Measurements from ENCODE around the gene ERP44. TPM values are rescaled to one million over a fixed set of nuclear protein-coding genes. Genes with fewer than 3 reads are reported as not detected.
"Not testable (repeated sequence)": the region's sequence is repeated elsewhere in the genome, so short reads cannot be mapped to it uniquely, and the experiment has no call there.

Gene ERP44
- total and polyA plus RNA-seq, 2 experiments from 2014 or later: 40.6 to 52.1 TPM

DNA sequence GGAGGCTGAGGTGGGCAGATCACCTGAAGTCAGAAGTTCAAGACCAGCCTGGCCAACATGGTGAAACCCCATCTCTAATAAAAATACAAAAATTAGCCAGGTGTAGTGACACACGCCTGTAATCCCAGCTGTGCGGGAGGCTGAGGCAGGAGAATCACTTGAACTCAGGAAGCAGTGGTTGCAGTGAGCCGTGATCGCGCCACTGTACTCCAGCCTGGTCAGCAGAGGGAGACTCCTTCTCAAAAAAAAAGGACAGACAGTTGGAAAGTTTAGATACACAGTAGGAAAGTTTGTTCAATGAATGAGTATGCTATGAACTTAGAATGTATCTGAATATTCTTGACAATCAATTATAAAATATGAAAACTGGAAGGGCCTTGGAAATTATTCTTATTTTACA is 38.0 kb upstream of the ERP44 start:
- H3K36me3 ChIP-seq (replicated peaks; ENCODE audit: insufficient read depth, low read depth); H3K9me3 ChIP-seq (ENCODE audit: low read depth); H4K20me1 ChIP-seq (ENCODE audit: insufficient read depth, poor library complexity, severe bottlenecking); DNase-seq (ENCODE audit: low spot score); H3K27ac ChIP-seq; H3K79me2 ChIP-seq; H3K9me2 ChIP-seq (replicated peaks; ENCODE audit: insufficient read depth); H3K4me2 ChIP-seq; H3K27me3 ChIP-seq; H3K4me3 ChIP-seq; H3K4me1 ChIP-seq (ENCODE audit: insufficient read depth); H2AFZ ChIP-seq: not testable (repeated sequence)
- TF ChIP-seq, protein P1, sequence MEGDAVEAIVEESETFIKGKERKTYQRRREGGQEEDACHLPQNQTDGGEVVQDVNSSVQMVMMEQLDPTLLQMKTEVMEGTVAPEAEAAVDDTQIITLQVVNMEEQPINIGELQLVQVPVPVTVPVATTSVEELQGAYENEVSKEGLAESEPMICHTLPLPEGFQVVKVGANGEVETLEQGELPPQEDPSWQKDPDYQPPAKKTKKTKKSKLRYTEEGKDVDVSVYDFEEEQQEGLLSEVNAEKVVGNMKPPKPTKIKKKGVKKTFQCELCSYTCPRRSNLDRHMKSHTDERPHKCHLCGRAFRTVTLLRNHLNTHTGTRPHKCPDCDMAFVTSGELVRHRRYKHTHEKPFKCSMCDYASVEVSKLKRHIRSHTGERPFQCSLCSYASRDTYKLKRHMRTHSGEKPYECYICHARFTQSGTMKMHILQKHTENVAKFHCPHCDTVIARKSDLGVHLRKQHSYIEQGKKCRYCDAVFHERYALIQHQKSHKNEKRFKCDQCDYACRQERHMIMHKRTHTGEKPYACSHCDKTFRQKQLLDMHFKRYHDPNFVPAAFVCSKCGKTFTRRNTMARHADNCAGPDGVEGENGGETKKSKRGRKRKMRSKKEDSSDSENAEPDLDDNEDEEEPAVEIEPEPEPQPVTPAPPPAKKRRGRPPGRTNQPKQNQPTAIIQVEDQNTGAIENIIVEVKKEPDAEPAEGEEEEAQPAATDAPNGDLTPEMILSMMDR (IDR thresholded peaks at IDR 0.05; ENCODE audit: poor library complexity): peak; percentile 12
- WGBS (ENCODE audit: low lambda C conversion rate, missing lambda C conversion rate): 97% methylated on average over 5 of the region's 5 CpGs

DNA sequence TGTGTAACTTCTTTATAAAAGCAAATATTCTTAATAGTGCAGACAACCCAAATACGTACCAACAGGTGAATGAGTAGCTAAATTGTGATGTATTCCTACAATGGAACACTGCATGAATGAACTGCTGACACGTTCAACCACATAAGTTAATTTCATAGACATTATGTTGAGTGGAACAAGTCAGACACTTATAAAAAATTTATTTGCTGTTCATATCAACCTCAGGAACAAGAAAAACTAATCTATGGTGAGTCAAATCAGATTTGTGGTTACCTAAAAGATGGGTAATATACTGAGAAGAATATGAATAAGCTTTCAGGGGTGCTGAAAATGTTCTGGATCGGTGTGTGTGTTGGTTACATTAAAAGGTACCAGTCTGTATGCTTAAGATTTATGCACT is 35.9 kb upstream of the ERP44 start:
- Histone ChIP-seq H3K9me2 (replicated peaks; ENCODE audit: insufficient read depth) (no peaks in the 10 kb centered on the region), H3K27me3 (no peaks in the 10 kb centered on the region)

DNA sequence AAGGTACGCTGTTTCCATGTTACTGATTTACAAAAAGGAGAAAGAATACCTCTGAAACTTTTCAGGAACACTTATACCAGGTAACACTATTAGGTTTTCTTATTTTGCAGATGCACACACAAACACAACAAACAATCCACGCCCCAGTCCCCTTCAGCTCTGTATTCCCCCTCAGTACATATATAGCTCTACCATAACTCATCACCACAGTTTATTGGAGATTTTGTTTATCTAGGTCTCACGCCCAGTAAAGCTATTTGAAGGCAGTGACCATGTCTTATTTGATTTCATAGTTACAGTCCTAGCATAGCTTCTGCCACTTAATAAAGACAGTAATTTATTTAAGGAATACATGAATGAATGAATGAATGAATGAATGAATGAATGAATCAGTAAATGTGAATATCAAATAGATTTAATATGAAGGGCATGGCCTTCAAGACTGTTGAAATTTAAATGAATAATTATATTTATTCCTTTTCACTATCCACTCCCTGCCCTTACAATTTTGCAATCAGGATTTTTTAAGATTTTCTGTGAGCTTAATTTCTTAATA is 33.2 kb upstream of the ERP44 start:
- Histone ChIP-seq H3K4me2 (no peak overlapping the region), H3K9me3 (ENCODE audit: low read depth) (no peaks in the 10 kb centered on the region), H3K9me2 (replicated peaks; ENCODE audit: insufficient read depth) (no peaks in the 10 kb centered on the region), H3K4me3 (no peak overlapping the region), H3K79me2 (no peaks in the 10 kb centered on the region), H3K36me3 (replicated peaks; ENCODE audit: insufficient read depth, low read depth) (no peaks in the 10 kb centered on the region), H2AFZ (no peak overlapping the region), H4K20me1 (ENCODE audit: insufficient read depth, poor library complexity, severe bottlenecking) (no peaks in the 10 kb centered on the region), H3K27me3 (no peaks in the 10 kb centered on the region), H3K4me1 (ENCODE audit: insufficient read depth) (no peaks in the 10 kb centered on the region), H3K27ac (no peak overlapping the region)
- WGBS (ENCODE audit: low lambda C conversion rate, missing lambda C conversion rate): 92% methylated on average over 3 of the region's 3 CpGs
- no peak for DNase-seq (ENCODE audit: low spot score)
- TF ChIP-seq EZH2phosphoT487 (IDR thresholded peaks at IDR 0.05; ENCODE audit: low read depth, severe bottlenecking, unreplicated experiment): no peak
- no peak for TF ChIP-seq EZH2 (IDR thresholded peaks at IDR 0.05; ENCODE audit: borderline replicate concordance)
- TF ChIP-seq, protein P1 (IDR thresholded peaks at IDR 0.05; ENCODE audit: poor library complexity): no peak

More for the DNA sequence above, 35.9 kb upstream of the ERP44 start:
- no peak overlapping the region for H3K27ac ChIP-seq
- H3K4me3 ChIP-seq: no peak overlapping the region
- no peak for DNase-seq (ENCODE audit: low spot score)
- H3K4me2 ChIP-seq: no peak overlapping the region
- 98% methylated on average over 3 of the region's 3 CpGs for WGBS (ENCODE audit: low lambda C conversion rate, missing lambda C conversion rate)
- H3K36me3 ChIP-seq (replicated peaks; ENCODE audit: insufficient read depth, low read depth): no peaks in the 10 kb centered on the region
- no peaks in the 10 kb centered on the region for H3K9me3 ChIP-seq (ENCODE audit: low read depth)
- no peak overlapping the region for H2AFZ ChIP-seq
- no peaks in the 10 kb centered on the region for H3K4me1 ChIP-seq (ENCODE audit: insufficient read depth)
- no peaks in the 10 kb centered on the region for H3K79me2 ChIP-seq
- no peak for TF ChIP-seq EZH2 (IDR thresholded peaks at IDR 0.05; ENCODE audit: borderline replicate concordance)
- H4K20me1 ChIP-seq (ENCODE audit: insufficient read depth, poor library complexity, severe bottlenecking): no peaks in the 10 kb centered on the region

DNA sequence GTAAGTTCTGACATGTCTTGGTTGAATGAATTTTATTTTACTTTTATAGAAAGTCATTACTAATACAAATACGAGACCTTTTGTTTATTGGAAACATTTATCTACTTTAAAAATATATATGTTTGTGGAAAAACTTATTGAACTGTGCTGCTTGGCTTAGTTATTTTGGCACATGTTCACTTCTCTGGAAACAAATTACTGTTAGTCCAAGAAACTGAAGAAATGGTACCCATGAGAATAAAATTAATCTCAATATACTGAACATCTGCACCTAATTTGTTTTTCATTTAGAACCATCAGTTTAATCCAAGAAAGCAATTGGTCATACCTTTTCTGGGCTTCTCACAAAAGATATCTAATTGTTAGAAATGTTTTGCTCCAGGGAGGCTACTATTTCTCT is 32.4 kb upstream of the ERP44 start:
- Histone ChIP-seq H3K27me3 (no peaks in the 10 kb centered on the region), H3K27ac (no peak overlapping the region), H3K79me2 (no peaks in the 10 kb centered on the region), H3K9me3 (ENCODE audit: low read depth) (no peaks in the 10 kb centered on the region), H3K36me3 (replicated peaks; ENCODE audit: insufficient read depth, low read depth) (no peaks in the 10 kb centered on the region), H4K20me1 (ENCODE audit: insufficient read depth, poor library complexity, severe bottlenecking) (no peaks in the 10 kb centered on the region), H2AFZ (no peak overlapping the region), H3K4me2 (no peak overlapping the region), H3K4me1 (ENCODE audit: insufficient read depth) (no peaks in the 10 kb centered on the region), H3K9me2 (replicated peaks; ENCODE audit: insufficient read depth) (no peaks in the 10 kb centered on the region), H3K4me3 (no peak overlapping the region)
- 71% methylated on average over 1 of the region's 1 CpG for WGBS (ENCODE audit: low lambda C conversion rate, missing lambda C conversion rate)
- no peak for DNase-seq (ENCODE audit: low spot score)
- TF ChIP-seq, protein P1 (IDR thresholded peaks at IDR 0.05; ENCODE audit: poor library complexity): no peak
- no peak for TF ChIP-seq EZH2phosphoT487 (IDR thresholded peaks at IDR 0.05; ENCODE audit: low read depth, severe bottlenecking, unreplicated experiment)
- no peak for TF ChIP-seq EZH2 (IDR thresholded peaks at IDR 0.05; ENCODE audit: borderline replicate concordance)

All from hepatocyte (in vitro differentiated cells).